CD4-positive, alpha-beta T cell treated with Interleukin-6 for 4 hours (primary cell): ENCODE data around the gene KLF1.
A peak's percentile ranks its signal among the peaks of the same experiment; 100 is the strongest.
"Not testable (repeated sequence)": the region's sequence is repeated elsewhere in the genome, so short reads cannot be mapped to it uniquely, and the experiment has no call there.

Experiments used
- DNase-seq: peaks from one replicate; pipeline ENCODE4 v3.0.0-alpha.2; 2020; ENCODE audit warnings: mixed read lengths

Gene KLF1

DNA sequence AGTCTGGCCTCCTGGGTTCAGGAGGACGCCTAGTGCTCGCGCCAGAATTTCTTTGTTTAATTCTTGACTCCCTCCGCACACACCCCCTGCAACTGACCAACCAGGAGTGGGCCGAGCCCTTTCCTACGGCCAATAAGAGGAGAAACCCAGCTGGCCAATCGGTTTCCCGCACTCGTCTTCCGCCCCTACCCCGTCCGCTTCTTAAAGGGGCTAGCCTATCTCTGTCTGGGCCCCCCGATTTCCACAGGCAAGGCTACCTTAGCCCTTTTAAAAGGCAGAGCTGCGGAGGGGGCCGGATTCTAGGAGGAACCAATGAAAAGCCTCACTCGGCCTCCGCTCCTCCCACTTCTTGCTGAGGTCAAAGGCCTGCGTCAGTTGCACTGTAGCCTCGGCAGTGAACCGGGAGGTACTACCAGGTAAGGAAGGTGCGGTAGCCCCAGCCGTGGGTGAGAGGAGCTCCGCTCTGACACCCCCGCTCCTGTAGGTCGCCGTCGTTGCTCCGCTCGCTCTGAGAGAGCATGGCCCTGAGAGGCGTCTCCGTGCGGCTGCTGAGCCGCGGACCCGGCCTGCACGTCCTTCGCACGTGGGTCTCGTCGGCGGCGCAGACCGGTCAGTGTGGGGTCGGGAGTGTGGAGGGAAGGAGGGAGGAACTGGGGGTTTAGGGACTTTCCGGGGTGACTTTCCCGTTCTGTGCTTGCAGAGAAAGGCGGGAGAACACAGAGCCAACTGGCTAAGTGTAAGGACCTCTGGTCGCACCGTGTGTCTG, 4.0 kb upstream of the KLF1 start, which contains the start of gene GCDH:
Gene GCDH, plus strand, starts transcription at position 374 of the 766 bp plus-strand sequence. Its CDS starts 145 bp downstream, at position 519.
- peak; percentile 97 for DNase-seq

- not testable (repeated sequence) for DNase-seq
Measured at GRCh38 chr19:12890299-12890786, 3.3 kb upstream of the KLF1 start.

- DNase-seq: no peak
Measured at GRCh38 chr19:12888006-12888603, 1.1 kb upstream of the KLF1 start.

- DNase-seq: no peak
Measured at GRCh38 chr19:12886651-12886968, 391 bp downstream of the KLF1 start.

DNA sequence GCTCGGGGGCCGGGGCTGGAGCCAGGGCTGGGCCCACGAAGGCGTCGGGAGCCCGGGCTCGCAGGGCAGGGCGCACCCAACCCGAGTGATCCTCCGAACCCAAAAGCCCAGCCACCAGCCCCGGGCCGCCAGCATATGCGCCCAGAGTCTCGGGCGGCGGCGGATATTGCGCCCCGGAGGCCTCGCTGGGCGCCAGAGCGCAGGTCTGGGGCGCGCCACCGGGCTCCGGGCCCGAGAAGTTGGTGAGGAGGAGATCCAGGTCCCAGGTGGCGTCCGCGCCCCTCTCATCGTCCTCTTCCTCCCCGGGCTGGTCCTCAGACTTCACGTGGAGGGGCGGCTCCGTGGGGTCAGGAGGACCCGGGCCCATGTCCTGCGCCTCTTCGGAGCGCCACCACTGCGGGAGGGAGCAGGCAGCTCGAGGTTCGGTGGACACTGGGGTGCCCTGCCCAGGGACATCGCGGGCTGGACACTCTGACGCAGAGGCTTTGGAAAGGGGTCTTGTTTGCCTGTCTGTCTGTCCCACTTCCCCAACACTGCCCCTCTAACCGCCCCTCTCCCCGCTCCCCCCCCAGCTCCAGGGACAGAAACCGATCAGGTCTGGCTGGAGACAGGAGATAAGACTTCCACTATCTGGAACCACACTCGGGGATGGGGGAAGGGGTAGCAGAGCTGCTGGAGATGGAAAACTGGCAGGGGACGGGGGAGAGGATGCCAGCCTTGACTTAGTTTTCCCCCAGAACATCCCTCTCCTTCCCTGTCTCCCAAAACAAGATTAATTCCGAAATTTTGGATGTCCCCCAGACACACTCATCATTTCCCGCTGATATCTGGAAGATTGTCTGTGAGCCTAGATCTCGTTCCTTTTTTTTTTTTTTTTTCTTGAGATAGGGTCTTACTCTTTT, 1.0 kb downstream of the KLF1 start:
- DNase-seq: no peak

DNA sequence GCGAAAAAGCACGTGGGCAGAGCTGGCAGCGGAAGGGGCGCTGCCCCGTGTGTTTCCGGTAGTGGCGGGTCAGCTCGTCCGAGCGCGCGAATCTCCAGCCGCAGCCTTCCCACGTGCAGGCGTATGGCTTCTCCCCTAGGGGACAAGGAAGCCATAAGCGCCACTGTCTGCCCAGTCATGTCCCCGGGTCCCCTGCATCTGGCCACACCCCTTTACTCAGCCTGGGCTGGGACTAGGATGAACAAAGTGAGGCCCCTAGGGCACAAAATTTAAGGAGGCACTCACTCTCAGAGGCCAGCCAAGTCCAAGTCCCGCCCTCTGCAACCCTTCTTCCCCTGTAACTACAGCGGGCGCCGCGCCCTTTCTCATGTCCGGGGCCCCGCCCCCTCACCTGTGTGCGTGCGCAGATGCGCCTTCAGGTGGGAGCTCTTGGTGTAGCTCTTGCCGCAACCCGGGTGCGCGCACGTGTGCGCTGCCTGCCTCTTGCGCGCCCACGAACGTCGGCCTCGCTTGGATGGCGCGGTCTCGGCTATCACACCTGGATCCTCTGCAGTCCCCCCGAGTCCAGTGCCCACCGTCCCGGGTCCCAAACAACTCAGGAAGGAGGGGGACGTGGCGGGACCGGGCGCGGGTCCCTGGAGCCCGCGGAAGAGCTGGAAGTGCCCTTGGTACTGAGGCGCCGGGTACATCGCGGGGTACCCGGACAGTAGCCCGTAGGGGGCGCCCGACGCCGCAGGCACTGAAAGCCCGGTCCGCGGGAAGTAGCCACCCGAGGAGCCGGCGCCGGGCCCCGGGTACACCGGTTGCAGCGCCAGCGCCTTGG, 1.9 kb downstream of the KLF1 start:
- peak; percentile 94 for DNase-seq

DNA sequence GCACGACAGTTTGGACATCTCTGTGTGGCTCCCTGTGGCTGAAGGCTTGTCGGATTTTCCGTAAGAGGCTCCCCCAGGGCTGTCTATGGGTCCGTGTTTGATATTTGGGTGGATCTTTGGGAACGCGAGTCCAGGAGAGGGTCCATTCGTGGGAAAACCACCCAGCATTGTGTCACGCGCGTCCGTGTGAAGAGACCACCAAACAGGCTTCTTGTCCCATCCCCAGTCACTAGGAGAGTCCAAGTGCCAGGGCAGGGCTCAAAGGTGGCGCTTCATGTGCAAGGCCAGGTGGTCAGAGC, 2.4 kb downstream of the KLF1 start:
- no peak for DNase-seq

DNA sequence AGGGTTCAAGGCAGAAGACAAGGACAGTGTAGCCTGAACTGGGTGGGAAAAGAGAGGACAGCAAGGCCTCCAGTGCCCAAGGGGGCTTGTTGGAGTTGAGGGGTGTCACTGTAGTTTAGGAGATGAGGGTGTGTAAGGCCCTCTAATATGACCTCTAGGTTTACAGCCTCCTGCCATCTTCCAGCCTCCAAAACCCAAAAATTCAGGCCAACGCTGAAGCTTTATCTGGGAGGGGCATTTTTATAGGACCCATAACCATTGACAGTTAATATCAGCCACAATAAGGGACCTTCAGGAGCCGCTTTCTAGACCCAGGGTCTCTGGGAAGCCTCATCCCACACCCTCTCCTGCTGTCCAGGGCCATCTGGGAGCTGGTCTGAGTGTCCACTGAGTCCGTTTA, 2.8 kb downstream of the KLF1 start:
- DNase-seq: no peak

GRCh38 chr19:12882589-12882988, 4.4 kb downstream of the KLF1 start:
- DNase-seq: no peak

DNA sequence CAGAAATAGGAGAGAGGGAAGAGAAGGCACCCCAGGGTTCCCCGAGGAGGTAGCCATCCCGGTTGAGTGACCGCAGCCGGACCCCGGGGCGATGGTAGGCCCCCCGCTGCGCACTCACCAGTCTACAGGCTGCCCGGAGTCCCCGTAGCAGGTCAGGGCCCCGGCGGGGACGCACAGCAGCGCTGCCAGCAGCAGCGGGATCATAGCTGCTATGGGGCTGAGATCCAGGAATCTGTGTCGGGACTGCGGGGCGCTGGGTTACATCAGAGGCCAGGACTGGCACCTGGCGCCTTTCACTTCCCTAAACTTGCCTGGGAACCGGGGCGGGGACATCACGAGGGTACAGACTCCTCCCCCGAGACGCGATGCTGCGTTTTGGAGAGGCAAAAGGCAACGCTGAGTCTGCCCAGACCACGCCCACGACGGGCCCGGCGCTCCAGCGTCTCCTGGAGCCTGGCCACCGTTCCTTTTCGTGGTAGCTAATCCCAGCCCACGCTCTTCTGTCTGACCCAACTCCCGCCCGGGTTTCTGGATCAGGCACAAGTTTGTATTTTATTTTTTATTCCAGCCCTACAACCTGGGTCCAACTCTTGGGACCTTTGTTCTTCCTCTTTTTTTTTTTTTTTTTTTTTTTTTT, 5.7 kb downstream of the KLF1 start, which contains the start of gene DNASE2:
Gene DNASE2, minus strand, starts transcription at position 278 of the 637 bp plus-strand sequence. Its CDS starts 74 bp downstream, at position 204.
- DNase-seq: peak; percentile 96

DNA sequence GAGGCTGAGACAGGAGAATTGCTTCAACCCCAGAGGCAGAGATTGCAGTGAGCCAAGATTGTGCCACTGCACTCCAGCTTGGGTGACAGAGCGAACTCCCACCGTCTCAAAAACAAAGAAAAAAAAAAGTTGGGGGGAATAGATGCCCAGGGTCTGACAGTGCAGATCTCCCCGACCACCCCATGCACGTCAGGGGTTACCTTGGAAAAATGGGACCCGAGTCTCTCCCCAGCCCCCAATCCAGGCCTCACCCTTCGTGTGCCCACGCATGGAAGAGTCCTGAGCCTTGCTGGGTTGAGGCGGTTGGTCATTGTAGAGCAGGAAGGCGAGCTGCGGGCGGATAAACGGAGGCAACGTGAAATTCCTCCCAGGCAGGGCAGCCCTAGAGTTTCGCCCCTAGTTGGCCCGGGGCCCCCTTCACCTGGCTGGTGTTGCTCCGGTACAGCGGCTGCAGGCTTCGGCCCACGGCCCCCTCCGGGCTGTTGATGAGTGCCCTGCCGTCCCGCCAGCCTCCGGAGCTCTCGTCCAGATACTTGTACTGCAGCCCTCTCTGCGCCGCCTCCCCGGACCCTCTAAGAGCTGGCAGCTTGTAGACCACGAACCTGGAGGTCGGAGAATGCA, 6.3 kb downstream of the KLF1 start:
- peak; percentile 27 for DNase-seq

DNA sequence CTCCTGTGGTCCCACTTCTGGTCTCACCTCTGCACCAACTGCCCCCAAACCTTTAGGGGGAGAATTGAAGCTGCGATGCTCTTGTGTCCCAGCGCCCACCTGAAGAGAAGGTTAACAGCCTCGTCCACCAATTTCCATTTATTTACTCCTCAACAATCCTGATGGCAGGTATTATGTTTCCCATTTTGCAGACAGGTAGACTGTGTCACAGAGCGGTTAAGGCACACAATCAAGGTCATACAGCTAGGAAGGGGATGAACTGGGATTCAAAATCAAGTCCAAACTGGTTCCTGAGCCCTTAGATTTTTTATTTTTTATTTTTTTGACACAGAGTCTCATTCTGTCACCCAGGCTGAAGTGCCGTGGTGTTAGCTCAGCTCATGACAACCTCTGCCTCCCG, 11.9 kb downstream of the KLF1 start:
- no peak for DNase-seq

DNA sequence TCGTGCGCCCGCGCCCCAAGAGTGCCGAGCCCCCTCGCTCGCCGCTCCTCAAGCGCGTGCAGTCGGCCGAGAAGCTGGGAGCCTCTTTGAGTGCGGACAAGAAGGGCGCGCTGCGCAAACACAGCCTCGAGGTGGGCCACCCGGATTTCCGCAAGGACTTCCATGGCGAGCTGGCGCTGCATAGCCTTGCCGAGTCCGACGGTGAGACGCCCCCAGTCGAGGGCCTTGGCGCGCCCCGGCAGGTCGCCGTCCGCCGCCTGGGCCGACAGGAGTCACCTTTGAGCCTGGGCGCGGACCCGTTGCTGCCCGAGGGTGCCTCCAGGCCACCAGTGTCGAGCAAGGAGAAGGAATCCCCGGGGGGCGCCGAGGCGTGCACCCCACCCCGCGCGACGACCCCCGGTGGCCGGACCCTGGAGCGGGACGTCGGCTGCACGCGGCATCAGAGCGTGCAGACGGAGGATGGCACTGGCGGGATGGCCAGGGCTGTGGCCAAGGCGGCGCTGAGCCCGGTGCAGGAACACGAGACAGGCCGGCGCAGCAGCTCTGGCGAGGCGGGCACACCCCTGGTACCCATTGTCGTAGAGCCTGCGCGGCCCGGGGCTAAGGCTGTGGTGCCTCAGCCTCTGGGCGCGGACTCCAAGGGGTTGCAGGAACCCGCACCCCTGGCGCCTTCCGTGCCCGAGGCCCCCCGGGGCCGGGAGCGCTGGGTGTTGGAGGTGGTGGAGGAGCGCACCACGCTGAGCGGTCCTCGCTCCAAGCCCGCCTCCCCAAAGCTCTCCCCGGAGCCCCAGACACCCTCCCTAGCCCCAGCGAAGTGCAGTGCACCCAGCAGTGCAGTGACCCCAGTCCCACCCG, 12.9 kb downstream of the KLF1 start:
- no peak for DNase-seq

DNA sequence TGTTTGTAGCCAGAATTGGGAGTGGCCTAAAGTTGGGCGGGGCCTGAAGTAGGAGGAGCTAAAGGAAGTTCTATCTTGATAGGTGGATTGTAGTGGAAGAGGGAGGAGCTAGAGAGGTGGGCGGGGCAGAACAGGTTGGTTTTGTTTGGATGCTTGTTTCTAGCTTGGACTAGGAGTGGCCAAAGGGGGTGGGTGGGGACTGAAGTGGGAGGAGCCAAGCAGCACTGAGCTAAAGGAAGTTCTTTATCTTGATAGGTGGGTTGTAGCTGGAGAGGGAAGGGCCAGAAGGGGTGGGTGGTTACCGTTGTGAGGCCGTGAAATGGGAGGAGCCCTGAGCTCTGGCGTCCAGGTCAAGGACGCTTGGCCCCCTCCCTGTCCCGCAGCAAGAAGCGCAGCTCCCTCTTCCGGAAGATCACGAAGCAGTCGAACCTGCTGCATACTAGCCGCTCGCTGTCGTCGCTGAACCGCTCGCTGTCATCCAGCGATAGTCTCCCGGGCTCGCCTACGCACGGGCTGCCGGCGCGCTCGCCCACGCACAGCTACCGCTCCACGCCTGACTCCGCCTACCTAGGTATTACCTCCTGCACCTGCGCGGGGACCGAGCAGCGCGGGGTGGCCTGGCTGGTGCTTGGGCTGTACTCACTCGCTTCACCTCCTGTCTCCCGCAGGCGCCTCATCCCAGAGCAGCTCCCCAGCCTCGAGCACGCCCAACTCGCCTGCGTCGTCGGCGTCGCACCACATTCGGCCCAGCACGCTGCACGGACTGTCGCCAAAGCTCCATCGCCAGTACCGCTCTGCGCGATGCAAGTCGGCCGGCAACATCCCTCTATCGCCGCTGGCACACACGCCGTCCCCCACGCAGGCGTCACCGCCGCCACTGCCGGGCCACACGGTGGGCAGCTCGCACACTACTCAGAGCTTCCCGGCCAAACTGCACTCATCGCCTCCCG, 13.8 kb downstream of the KLF1 start:
- peak; percentile 43 for DNase-seq

GRCh38 chr19:12872255-12872654, 14.7 kb downstream of the KLF1 start:
- no peak for DNase-seq

GRCh38 chr19:12871681-12872080, 15.3 kb downstream of the KLF1 start:
- DNase-seq: no peak

DNA sequence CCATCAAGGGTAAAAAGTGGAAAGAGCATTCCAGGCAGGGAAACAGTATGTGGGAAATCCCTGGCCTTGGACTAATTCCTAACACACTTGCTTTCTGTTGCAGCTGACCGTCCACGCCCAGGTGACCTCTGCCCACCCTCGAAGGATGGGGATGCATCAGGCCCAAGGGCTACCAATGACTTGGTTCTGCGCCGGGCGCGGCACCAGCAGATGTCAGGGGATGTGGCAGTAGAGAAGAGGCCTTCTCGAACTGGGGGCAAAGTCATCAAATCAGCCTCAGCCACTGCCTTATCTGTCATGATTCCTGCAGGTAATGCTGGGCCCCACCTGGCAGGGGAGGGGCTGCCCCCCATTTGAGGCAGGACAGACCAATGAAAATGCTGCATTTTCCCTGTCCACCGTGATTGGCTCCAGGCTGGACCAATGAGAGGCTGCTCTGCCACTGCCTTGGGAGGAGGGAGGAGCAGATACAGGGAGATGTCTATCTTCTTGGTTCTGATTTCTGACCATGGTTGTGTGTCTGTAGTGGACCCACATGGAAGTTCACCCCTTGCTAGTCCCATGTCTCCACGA, 18.4 kb downstream of the KLF1 start:
- DNase-seq: peak; percentile 9

GRCh38 chr19:12867120-12868099, 19.6 kb downstream of the KLF1 start:
- DNase-seq: peak; percentile 70
